Measurements from ENCODE around the gene PHACTR1. TPM values are rescaled to one million over a fixed set of nuclear protein-coding genes. Genes with fewer than 3 reads are reported as not detected.

The PHACTR1 gene
- total RNA-seq, 4 donors from 2014 or later, result 12.6 to 17.7 (median 17.1) TPM

- no peak for DNase-seq (ENCODE audit: low spot score)
- TF ChIP-seq CTCF (IDR thresholded peaks at IDR 0.05), result no peak
These were observed 570.5 kb downstream of the PHACTR1 start for GRCh38 chr6:13287104-13287503.

GRCh38 chr6:13288481-13288880 is 571.9 kb downstream of the PHACTR1 start:
- DNase-seq (ENCODE audit: low spot score) (no peak), ATAC-seq (ENCODE audit: low FRiP score) (no peak)
- TF ChIP-seq CTCF (IDR thresholded peaks at IDR 0.05), result no peak

More at GRCh38 chr6:13287104-13287503, 570.5 kb downstream of the PHACTR1 start:
- ATAC-seq (ENCODE audit: low FRiP score), result no peak

GRCh38 chr6:13288969-13289391 is 572.4 kb downstream of the PHACTR1 start:
- TF ChIP-seq CTCF (IDR thresholded peaks at IDR 0.05), result no peak
- DNase-seq (ENCODE audit: low spot score) (peak; percentile 20), ATAC-seq (ENCODE audit: low FRiP score) (no peak)

- peak; percentile 5 for DNase-seq (ENCODE audit: low spot score)
- no peak for TF ChIP-seq CTCF (IDR thresholded peaks at IDR 0.05)
- ATAC-seq (ENCODE audit: low FRiP score), result no peak
These were observed 573.3 kb downstream of the PHACTR1 start for GRCh38 chr6:13289789-13290318.

GRCh38 chr6:13290335-13290734 is 573.8 kb downstream of the PHACTR1 start:
- no peak for ATAC-seq (ENCODE audit: low FRiP score)
- no peak for DNase-seq (ENCODE audit: low spot score)
- TF ChIP-seq CTCF (IDR thresholded peaks at IDR 0.05), result no peak

GRCh38 chr6:13292774-13293173 is 576.2 kb downstream of the PHACTR1 start:
- TF ChIP-seq CTCF (IDR thresholded peaks at IDR 0.05), result no peak
- no peak for ATAC-seq (ENCODE audit: low FRiP score)
- DNase-seq (ENCODE audit: low spot score), result no peak

- no peak for TF ChIP-seq CTCF (IDR thresholded peaks at IDR 0.05)
- ATAC-seq (ENCODE audit: low FRiP score) (no peak), DNase-seq (ENCODE audit: low spot score) (no peak)
These were observed 578.0 kb downstream of the PHACTR1 start for GRCh38 chr6:13294499-13295069.
